ENCODE results near the gene KRT74. TPM values are rescaled to one million over a fixed set of nuclear protein-coding genes. Genes with fewer than 3 reads are reported as not detected.

The KRT74 gene
- not detected for polyA plus RNA-seq (ENCODE audit: insufficient read length)

DNA sequence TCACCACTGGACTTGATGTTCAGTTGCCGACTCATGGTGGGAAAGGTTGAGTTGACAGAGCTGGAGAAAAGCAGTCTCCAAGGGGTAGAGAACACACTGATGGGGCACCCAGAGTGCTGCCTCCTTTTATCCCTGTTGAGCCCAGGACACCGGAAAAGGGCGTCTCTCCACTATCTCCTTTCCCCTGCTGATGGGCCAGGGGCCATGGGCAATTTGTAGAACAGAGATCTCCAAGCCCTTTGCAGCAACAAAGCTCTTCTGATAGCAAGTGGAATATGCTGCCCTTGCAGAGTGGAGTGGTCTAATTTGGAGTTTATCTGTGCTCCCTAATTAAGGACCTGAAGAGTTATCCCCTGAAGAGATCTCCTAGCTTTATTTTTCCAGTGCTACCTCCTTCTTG is at the start of gene KRT74:
TSS of gene KRT74 (minus strand) at position 101 of the 400 bp plus-strand sequence. CDS start at position 35, 66 bp downstream.
- no peak for DNase-seq (ENCODE audit: low read depth)

GRCh38 chr12:52622349-52622748 is 48.7 kb upstream of the KRT74 start:
- no peak for DNase-seq (ENCODE audit: low read depth)

DNA sequence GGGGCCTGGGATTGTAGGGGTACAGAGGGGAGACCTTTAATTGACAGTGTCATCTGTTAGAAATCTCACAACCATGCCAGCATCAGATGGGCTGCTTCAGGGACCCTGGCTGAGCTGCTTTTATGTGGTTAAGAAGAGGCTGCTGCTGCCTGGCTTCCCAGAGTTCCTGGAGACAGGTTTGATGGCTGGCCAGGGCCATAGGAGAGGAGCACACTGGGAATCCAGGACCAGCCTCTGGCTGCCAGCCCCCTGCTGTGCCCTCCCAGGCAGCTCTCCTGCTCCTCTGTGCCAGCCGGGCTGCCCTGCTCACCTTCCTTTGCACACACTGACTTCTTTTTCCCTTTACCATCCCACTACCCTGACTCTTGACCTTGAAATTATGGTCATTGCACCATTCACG is 45.2 kb upstream of the KRT74 start:
- no peak for DNase-seq (ENCODE audit: low read depth)

GRCh38 chr12:52618216-52618615 is 44.6 kb upstream of the KRT74 start, which contains the start of gene KRT73:
Gene KRT73, minus strand, starts transcription at chr12:52618559. Its CDS starts 35 bp downstream, at chr12:52618524.
- DNase-seq (ENCODE audit: low read depth) = no peak

- no peak for DNase-seq (ENCODE audit: low read depth)
These were observed 43.8 kb upstream of the KRT74 start for GRCh38 chr12:52617403-52617785.

DNA sequence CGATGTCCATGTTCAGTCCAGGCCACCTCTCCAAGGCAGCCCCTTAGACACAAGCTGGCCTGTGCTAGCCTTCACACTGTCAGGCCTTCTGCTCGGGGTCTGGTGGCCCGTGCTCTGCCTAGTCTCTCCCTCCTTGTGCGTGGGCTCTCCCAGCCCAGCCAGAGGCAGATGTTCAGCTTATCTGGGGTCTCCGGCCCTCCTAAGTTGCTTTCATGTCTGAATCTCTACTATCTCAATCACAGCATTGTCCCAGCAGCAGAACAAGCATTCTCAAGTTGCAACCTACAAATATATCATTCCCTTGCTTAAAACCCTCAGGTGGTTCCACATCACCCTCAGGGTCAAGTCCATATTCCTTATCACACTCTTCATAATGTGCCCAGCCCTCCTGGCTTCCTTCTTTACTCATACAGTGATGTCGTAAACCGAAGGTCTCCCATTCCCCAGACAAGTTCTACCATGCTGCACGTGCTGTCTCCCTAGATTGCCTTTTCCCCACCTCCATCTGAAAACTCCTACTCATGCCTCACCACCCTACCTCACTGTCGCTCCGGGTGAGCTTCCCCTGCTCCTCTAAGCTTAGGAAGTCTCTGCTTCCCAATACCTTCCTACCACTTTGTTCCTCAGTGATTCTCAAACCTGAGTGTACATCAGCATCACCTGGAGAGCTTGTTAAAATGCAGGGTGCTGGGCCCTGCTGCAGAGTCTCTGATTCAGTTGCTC is 43.2 kb upstream of the KRT74 start:
- DNase-seq (ENCODE audit: low read depth) = no peak

DNA sequence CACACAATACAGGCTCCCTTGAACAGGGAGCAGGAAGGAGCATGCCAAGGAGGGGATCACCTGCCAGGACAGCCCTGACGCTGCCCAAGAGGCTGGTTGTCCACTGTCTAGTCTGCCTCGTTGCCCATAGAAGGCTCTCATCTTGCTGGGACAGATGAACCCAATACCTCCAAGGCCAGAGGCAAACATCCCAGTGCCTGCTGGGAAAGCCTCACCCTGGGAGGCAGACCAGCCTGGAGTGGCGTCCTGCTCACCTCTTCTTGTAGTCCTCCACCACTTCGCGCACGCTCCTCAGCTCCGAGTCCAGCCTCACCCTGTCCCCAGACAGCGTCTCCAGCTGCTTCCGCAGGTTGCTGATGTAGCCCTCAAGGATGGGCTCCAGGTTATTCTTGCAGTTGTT is 42.3 kb upstream of the KRT74 start:
- DNase-seq (ENCODE audit: low read depth) = no peak

DNA sequence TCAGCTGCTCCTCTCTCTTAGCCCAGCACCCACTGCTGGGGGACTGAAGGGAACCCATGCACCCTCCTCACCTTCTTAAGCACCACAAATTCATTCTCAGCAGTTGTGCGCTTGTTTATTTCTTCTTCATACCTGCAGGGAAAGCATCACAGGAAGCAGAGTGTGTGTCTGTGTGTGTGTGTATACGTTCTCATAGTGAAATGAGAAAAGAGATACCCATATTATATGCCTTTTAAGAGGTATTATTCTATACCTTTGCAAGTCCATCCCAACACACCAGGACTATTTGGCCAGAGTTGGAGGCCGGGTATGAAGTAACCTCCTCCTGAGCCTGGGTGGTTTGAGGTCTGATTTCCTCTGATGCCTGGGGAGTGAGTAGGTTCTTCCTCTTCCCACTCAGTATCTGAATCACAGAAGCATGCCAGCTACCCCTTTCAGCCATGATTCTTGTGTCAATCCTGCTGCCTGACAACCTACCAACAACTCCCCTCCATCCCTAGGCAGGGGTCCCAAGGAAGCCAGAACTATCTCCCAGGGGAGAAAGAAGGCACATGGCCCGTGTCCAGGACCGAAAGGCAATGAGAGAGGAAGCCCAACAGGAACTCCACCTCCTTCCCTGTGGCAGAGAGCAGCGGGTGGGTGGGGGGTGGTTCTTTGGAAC is 41.7 kb upstream of the KRT74 start:
- DNase-seq (ENCODE audit: low read depth) = no peak

- no peak for DNase-seq (ENCODE audit: low read depth)
These were observed 41.0 kb upstream of the KRT74 start for GRCh38 chr12:52614381-52615207.

GRCh38 chr12:52613384-52614030 is 39.9 kb upstream of the KRT74 start:
- no peak for DNase-seq (ENCODE audit: low read depth)

DNA sequence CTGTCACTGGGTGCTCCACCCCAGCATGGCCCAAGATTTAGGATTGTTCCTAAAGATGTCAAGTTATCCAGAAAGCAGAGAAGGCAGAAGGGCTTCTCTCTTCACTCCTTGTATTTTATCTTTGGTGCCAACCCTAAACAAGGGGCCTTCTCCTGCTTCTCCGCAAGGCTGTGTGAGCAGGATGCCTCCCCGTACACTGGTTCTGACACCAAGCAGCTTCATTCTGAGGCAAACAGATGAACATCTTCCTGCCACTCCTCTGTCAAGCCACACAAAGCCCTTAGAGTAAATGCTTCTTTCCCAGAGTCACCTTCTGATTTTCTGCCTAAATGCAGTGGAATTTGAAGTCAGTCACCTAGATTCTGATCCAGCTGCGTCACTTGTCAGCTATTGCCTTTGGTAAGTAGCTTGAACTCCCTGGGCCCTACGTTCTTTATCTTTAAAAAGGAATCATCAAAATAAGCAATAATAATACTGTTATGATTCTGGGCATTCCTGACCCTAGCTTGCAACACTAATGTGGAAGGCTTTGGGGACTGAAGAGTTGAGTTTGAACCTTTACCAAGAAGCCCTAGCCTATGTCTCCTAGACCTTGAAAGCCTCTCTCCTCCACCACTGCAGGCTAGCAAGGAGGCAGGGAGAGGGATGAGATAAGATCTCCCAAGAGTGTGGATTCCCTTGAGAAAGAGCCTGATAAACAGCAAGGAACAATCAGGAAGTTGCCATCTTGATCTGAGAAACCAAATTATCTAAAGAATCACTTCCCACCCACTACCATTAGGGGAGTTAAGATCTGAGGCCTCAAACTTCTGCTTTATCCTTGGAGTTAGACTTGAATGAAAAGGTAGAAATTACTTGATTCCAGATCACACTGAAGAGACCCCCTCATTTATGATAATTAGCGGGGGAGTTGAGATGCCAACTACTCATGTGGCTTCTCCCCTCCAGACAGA is 39.1 kb upstream of the KRT74 start:
- no peak for DNase-seq (ENCODE audit: low read depth)

DNA sequence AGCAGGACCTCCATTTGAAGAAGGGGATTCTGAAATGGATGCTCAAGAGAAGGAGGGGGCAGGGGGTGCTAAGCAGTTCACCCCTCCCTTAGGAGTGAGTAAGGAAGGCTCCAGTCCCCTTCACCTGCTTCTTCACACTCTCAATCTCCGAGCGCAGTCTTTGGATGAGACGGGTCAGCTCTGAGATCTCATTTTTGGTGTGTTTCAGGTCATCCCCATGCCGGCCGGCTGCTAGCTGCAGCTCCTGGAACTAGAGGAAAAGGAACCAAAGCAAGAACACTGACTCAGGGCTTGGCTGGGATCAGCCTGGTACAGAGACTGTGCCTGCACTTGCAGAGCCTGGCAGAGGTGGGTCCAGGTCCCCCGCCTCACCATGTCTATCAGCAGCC is 37.4 kb upstream of the KRT74 start:
- no peak for DNase-seq (ENCODE audit: low read depth)

DNA sequence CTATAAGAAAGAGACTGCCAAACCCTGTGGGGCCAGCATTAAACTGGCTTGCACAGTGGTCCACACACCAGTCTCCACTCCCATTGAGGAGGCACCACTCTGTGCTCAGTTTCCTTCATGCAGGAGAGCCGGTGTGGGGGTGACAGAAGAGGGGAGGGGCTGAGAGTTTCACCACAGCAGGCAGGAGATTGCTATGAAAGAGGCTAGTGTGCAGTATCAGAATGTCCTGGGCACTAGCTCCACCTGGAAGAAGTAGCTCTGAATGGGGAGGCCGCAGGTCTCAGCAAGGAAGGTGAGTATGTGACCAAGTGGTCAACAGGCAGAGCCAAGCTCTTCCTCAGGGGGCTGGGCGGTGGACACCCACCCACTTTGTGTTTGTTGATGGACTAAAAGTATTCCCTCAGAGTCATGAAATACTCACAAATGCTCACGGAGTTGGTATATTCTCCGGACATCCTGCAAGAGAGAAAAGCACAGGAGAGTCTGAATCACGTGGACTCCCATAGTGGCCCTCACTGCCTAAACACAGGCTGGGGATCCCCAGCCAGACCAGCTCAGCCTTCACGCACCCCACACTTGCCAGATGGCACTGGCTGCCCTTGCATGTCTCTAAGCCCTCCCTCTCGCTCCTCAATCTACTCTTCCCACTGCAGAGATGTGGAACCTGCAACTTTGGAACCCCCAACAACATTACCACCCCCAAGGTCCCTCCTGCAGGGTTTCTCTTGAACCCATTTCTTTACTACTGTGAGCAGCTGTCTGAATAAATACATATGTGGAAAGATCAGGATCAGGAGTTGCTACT is 35.4 kb upstream of the KRT74 start:
- DNase-seq (ENCODE audit: low read depth) = no peak

DNA sequence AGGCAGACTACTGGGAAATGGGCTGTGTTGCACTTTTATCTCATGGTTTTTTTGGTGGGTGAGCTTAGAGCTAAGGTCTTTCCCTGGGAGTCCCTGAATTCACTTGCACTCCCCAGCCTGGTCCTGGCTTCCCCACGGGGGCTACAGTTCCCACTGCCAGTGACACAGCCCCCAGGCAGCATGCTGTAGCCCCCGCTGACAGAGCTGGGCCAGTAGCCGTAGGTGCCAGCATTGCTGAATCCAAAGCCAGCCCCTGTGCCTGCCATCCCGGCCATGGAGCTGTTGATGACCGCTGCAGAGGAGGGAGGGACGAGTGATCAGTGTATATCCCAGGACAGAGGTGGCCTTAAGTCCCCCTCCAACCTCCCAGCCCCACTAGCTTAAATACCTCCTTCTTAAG is 34.5 kb upstream of the KRT74 start:
- no peak for DNase-seq (ENCODE audit: low read depth)

DNA sequence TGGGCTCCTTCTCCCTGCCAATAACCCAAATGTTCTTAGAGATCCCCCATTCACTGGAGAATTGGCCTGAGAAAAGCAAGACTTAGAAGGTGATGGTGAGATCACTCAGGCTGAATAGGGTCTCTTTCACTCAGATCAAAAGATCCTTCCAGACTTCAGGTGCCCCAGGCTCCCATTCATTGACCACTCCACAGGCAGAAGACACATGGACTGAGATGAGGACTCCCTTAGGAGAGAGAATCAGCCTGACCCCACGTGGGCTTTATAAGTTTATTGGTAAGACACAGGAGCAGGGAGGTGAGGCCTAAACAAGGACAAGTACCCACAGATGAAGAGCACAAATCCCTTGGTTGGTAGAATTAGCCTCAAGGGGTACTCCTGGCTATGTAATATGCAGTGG is 33.7 kb upstream of the KRT74 start:
- no peak for DNase-seq (ENCODE audit: low read depth)

DNA sequence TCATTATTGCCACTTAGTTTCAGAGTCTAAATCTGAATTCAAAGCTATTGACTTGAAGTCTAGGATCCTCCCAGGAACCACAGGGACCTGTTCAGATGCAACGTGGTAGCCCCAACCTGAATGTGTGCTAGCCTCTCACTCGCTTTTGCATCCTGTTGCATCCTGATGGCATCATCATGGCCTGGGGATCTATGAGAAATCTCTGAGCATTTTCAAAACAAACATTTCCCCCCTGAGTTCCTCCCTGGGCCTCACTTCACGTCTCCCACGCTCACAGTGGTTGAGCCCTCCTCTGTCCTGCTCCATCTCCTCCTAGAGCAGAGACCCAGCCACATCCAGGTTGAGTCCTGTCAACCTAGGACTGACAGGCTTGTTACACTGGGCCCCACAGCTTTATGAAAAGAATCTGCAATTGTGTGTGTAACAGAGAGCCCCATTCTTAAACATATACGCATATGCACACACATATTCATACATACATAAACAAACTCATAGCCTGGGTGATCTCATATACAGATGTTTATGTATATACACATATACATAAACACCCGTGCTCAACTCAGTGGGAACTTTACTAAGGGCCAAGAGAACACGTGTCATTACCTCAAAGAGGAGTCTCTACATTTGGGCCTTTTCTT is 33.1 kb upstream of the KRT74 start:
- DNase-seq (ENCODE audit: low read depth) = no peak

DNA sequence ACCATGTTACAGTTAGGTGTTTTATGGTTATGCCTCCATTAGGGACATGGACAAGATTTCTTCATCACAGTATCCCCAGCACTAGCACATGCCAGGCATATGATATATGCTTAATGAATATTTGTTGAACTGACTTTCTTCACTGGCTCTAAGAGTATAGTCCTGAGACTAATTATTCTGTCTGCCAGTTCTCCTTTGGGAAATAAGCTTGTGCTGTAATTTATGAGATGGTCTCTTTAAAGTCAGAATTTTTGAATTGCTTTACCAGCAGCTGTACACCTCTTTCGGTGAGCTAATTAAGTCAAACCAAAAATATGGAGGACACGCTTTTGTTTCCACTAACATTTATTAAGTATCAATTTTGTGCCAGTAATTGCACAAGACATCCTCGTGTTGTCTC is 32.5 kb upstream of the KRT74 start:
- DNase-seq (ENCODE audit: low read depth) = no peak

DNA sequence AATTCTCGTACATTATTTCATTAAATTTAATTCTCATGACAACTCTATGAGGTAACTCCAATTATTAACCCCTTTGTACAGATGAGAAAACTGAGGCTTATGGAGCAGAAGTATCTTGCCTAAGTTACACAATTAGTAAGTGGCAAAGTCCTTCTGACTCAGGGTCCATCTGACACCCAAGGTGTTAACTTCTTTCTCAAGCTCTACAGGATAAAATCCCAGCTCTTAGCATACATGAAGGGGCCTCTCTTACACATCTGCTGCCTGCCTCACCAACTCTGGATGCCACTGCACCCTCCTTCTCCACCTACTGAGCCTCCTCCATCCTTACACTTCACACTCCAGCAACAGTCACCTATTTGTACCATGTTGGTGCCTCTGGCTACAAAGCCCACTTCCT is 31.9 kb upstream of the KRT74 start:
- no peak for DNase-seq (ENCODE audit: low read depth)

GRCh38 chr12:52604859-52605258 is 31.2 kb upstream of the KRT74 start:
- DNase-seq (ENCODE audit: low read depth) = no peak

DNA sequence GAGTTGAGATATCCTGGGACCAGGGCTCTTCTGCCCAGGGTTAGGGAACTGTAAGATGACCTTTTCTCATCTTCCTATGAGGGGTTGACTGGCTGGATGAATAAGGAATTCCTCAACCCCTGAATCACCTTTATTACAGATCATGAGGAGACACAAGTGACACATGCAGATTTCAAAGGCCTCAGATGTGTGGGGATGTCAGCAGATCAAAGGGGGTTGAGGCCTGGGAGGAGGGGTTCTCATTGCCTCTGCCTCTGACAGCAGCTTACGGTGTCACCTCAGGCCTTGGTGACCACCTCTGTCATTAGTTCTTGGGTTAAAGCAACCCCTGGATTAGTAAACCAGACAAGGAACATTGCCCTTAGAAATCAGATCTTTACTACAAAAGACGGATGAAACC is 29.7 kb upstream of the KRT74 start:
- no peak for DNase-seq (ENCODE audit: low read depth)

Data from forelimb muscle (tissue), 1 donor.